HepG2 (cell line): ENCODE measurements around the gene RAB8A. TPM values are rescaled to one million over a fixed set of nuclear protein-coding genes. Genes with fewer than 3 reads are reported as not detected.

Source experiments
- AKAP8 ChIP-seq: sonication (generic); formaldehyde crosslinking; IDR thresholded peaks from 2 replicates; pipeline ENCODE4 v1.5.1; 2020; ENCODE audit warnings: mild to moderate bottlenecking, missing genetic modification reagents
- GFI1 ChIP-seq: sonication (generic); formaldehyde crosslinking; IDR thresholded peaks from 2 replicates; pipeline ENCODE4 v1.5.0; 2020; ENCODE audit warnings: missing genetic modification reagents, mild to moderate bottlenecking, borderline replicate concordance
- GMEB2 ChIP-seq: IDR thresholded peaks from 2 replicates; pipeline ENCODE4 v1.6.1; 2016; ENCODE audit warnings: missing biosample characterization, missing genetic modification reagents, low read depth
- GRHL1 ChIP-seq: sonication (generic); formaldehyde crosslinking; conservative IDR thresholded peaks from 2 replicates; pipeline ENCODE4 v1.8.0; 2022; ENCODE audit warnings: missing genetic modification reagents
- HOXA9 ChIP-seq: sonication (generic); formaldehyde crosslinking; IDR thresholded peaks from 2 replicates; pipeline ENCODE4 v1.8.1; 2022; ENCODE audit warnings: missing genetic modification reagents, mild to moderate bottlenecking, moderate library complexity, borderline replicate concordance
- KDM4B ChIP-seq: sonication (generic); formaldehyde crosslinking; IDR thresholded peaks from 2 replicates; pipeline ENCODE4 v1.4.0; 2020; ENCODE audit warnings: missing genetic modification reagents
- SOX13 ChIP-seq, 3 experiments: fragments of 450-650 bp in 1 of 3; sonication (generic) in 1 of 3; formaldehyde crosslinking in 1 of 3; IDR thresholded peaks in 2 of 3; conservative IDR thresholded peaks in 1 of 3; 2 replicates each; pipeline versions ENCODE4 v1.5.0 to v1.6.1; 2016 to 2020; ENCODE audit warnings: antibody characterized with exemption in 1 of 3, mild to moderate bottlenecking in 1 of 3, missing compliant biosample characterization in 1 of 3, missing genetic modification reagents in 1 of 3, moderate library complexity in 1 of 3
- SP4 ChIP-seq: sonication (generic); formaldehyde crosslinking; IDR thresholded peaks from 2 replicates; pipeline ENCODE4 v1.8.1; 2023; ENCODE audit warnings: mild to moderate bottlenecking, missing genetic modification reagents
- TFDP2 ChIP-seq: sonication (generic); formaldehyde crosslinking; IDR thresholded peaks from 2 replicates; pipeline ENCODE4 v1.4.0; 2020; ENCODE audit warnings: missing genetic modification reagents
- ZNF20 ChIP-seq: sonication (generic); formaldehyde crosslinking; IDR thresholded peaks from 2 replicates; pipeline ENCODE4 v1.4.0; 2020; ENCODE audit warnings: mild to moderate bottlenecking, moderate library complexity, missing genetic modification reagents
- ZNF205 ChIP-seq: IDR thresholded peaks from 2 replicates; pipeline ENCODE4 v1.6.1; 2018; ENCODE audit warnings: missing biosample characterization, missing genetic modification reagents
- ZNF253 ChIP-seq: sonication (generic); formaldehyde crosslinking; IDR thresholded peaks from 2 replicates; pipeline ENCODE4 v1.8.0; 2022; ENCODE audit warnings: mild to moderate bottlenecking, missing genetic modification reagents, borderline replicate concordance
- ZNF260 ChIP-seq: sonication (generic); formaldehyde crosslinking; IDR thresholded peaks from 2 replicates; pipeline ENCODE4 v1.4.0; 2020; ENCODE audit warnings: missing genetic modification reagents, low read depth, mild to moderate bottlenecking, borderline replicate concordance
- ZNF451 ChIP-seq: sonication (generic); formaldehyde crosslinking; IDR thresholded peaks from 2 replicates; pipeline ENCODE4 v1.5.0; 2020; ENCODE audit warnings: mild to moderate bottlenecking, missing genetic modification reagents
- ZNF788 ChIP-seq: sonication (generic); formaldehyde crosslinking; IDR thresholded peaks from 2 replicates; pipeline ENCODE4 v1.5.0; 2020; ENCODE audit warnings: mild to moderate bottlenecking, missing genetic modification reagents, borderline replicate concordance
- polyA plus RNA-seq, 8 experiments: library from polyadenylated mRNA; depleted of rRNA in 3 of 8; stranded (reverse) in 7 of 8; unstranded in 1 of 8; fragments of >200 nt; fragmentation: Illumina TruSeq in 4 of 8; extraction: Trizol in 4 of 8; gene quantifications; 2 replicates each; pipeline versions ENCODE4 v1.2.1 to v1.2.3, GENCODE V29; 2011 to 2016; ENCODE audit warnings: low read depth in 4 of 8, missing spikeins in 1 of 8, mixed read lengths in 1 of 8; ENCODE audit not compliant: insufficient read depth in 1 of 8
- total RNA-seq, 5 experiments: library from RNA; depleted of rRNA; stranded (reverse); fragments of >200 nt; fragmentation: Illumina TruSeq; extraction: Trizol; gene quantifications; 2 replicates each; pipeline ENCODE4 v1.2.3, GENCODE V29; 2016; ENCODE audit warnings: low read depth in 1 of 5
- TF ChIP-seq, protein P1 (sequence below): IDR thresholded peaks from 2 replicates; pipeline ENCODE4 v1.6.1; 2016; ENCODE audit warnings: low read depth, missing genetic modification reagents, missing compliant biosample characterization
- TF ChIP-seq, protein P2 (sequence below): sonication (generic); formaldehyde crosslinking; IDR thresholded peaks from 2 replicates; pipeline ENCODE4 v1.4.0; 2020; ENCODE audit warnings: mild to moderate bottlenecking, low read depth, missing genetic modification reagents

The RAB8A gene
- total and polyA plus RNA-seq, 2 of the 13 experiments (the other 11 are each of a cell fraction or from before 2014, with no cell fraction given): 36.7 to 45.0 TPM

DNA sequence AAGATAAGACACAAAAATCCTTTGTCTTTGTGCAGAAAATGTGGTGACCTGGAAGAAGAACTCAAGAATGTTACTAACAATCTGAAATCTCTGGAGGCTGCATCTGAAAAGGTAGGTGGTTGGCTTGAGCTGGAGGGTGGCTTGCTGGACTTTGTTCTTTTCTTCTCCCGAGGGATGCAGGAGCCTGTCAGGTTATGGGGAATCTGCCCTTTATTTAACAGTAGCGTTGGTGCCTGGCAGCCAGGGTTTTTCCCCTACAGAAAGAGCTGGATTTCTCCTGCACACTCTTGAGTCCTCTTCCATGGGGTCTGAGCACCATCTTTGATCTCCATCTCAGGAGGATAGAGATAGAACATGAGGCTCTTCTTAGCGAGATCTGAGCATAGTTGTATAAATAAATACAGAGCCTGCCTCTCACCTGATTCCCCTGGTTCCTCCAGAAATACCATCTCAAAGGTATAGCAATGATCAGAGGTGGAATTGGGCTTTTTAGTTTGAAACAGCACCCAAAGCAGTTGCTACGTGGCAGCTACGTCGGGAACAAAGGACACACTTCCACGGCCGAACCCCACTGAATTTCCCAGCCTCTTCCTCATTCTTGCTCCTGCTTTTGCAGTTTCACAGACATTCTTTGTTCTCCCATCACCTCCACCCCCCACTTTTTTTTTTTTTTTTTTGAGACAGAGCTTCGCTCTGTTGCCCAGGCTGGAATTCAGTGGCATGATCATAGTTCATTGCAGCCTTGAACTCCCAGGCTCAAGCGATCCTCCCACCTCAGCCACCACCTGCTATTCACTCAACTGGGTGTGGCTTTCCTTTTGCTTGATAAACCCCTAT is 22.5 kb upstream of the RAB8A start (continued):
- TF ChIP-seq GFI1 (CRISPR knock-in tag): no peak
- no peak for TF ChIP-seq ZNF260 (CRISPR knock-in tag)
- TF ChIP-seq GRHL1 (CRISPR knock-in tag): no peak
- TF ChIP-seq ZNF788: peak; percentile 41; the same call in 1 of the 2 replicates
- TF ChIP-seq ZNF205: no peak
- no peak for TF ChIP-seq ZNF20 (CRISPR knock-in tag)
- TF ChIP-seq AKAP8 (CRISPR knock-in tag): no peak
- no peak for TF ChIP-seq ZNF253
- no peak for TF ChIP-seq TFDP2 (CRISPR knock-in tag)
- TF ChIP-seq KDM4B (CRISPR knock-in tag): no peak
- TF ChIP-seq HOXA9 (CRISPR knock-in tag): no peak
- no peak for TF ChIP-seq ZNF451 (CRISPR knock-in tag)
- TF ChIP-seq, protein P1, sequence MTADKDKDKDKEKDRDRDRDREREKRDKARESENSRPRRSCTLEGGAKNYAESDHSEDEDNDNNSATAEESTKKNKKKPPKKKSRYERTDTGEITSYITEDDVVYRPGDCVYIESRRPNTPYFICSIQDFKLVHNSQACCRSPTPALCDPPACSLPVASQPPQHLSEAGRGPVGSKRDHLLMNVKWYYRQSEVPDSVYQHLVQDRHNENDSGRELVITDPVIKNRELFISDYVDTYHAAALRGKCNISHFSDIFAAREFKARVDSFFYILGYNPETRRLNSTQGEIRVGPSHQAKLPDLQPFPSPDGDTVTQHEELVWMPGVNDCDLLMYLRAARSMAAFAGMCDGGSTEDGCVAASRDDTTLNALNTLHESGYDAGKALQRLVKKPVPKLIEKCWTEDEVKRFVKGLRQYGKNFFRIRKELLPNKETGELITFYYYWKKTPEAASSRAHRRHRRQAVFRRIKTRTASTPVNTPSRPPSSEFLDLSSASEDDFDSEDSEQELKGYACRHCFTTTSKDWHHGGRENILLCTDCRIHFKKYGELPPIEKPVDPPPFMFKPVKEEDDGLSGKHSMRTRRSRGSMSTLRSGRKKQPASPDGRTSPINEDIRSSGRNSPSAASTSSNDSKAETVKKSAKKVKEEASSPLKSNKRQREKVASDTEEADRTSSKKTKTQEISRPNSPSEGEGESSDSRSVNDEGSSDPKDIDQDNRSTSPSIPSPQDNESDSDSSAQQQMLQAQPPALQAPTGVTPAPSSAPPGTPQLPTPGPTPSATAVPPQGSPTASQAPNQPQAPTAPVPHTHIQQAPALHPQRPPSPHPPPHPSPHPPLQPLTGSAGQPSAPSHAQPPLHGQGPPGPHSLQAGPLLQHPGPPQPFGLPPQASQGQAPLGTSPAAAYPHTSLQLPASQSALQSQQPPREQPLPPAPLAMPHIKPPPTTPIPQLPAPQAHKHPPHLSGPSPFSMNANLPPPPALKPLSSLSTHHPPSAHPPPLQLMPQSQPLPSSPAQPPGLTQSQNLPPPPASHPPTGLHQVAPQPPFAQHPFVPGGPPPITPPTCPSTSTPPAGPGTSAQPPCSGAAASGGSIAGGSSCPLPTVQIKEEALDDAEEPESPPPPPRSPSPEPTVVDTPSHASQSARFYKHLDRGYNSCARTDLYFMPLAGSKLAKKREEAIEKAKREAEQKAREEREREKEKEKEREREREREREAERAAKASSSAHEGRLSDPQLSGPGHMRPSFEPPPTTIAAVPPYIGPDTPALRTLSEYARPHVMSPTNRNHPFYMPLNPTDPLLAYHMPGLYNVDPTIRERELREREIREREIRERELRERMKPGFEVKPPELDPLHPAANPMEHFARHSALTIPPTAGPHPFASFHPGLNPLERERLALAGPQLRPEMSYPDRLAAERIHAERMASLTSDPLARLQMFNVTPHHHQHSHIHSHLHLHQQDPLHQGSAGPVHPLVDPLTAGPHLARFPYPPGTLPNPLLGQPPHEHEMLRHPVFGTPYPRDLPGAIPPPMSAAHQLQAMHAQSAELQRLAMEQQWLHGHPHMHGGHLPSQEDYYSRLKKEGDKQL (CRISPR knock-in tag): no peak
- peak; percentile 22; the same call in 1 of the 2 replicates for TF ChIP-seq SP4 (CRISPR knock-in tag)
- no peak for TF ChIP-seq GMEB2 (CRISPR knock-in tag)
- TF ChIP-seq SOX13 (IDR thresholded peaks at IDR 0.05): peak; percentile 68; the same call in 1 of the 2 replicates
- TF ChIP-seq SOX13 (CRISPR knock-in tag; conservative IDR thresholded peaks at IDR 0.05 in 1 of 2, IDR thresholded peaks at IDR 0.05 in 1 of 2): peak in 1 of 2 experiments; percentile 83; a peak in 2 of 4 replicates
- TF ChIP-seq, protein P2, sequence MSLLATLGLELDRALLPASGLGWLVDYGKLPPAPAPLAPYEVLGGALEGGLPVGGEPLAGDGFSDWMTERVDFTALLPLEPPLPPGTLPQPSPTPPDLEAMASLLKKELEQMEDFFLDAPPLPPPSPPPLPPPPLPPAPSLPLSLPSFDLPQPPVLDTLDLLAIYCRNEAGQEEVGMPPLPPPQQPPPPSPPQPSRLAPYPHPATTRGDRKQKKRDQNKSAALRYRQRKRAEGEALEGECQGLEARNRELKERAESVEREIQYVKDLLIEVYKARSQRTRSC (CRISPR knock-in tag): no peak
